SK-N-SH treated with all-trans-retinoic acid at 6 μM for 48 hours (cell line): Measurements from ENCODE around the gene SAMHD1.

Source experiments
- ATAC-seq: fragments of 200-7000 bp; cut with Tn5 transposase; 3 replicates; pipeline ENCODE4 v1.9.1; 2020; ENCODE audit warnings: mild to moderate bottlenecking, moderate library complexity
- BACH2 ChIP-seq: fragments of 250-450 bp; sonication (Bioruptor Pico); IDR thresholded peaks from 2 replicates; pipeline ENCODE4 v1.9.0; 2021; ENCODE audit warnings: mild to moderate bottlenecking, borderline replicate concordance
- ESRRG ChIP-seq: fragments of 250-450 bp; sonication (Bioruptor Pico); IDR thresholded peaks from 2 replicates; pipeline ENCODE4 v1.6.1; 2021; ENCODE audit warnings: mild to moderate bottlenecking
- GLIS3 ChIP-seq: fragments of 250-450 bp; sonication (Bioruptor Pico); IDR thresholded peaks from 2 replicates; pipeline ENCODE4 v1.5.0; 2020; ENCODE audit warnings: mild to moderate bottlenecking, moderate library complexity
- ISL1 ChIP-seq: fragments of 250-450 bp; sonication (Bioruptor Pico); IDR thresholded peaks from 2 replicates; pipeline ENCODE4 v2.1.2; 2022; ENCODE audit warnings: mild to moderate bottlenecking, moderate library complexity
- OSR1 ChIP-seq: fragments of 250-450 bp; sonication (Bioruptor Pico); IDR thresholded peaks from 2 replicates; pipeline ENCODE4 v1.8.0; 2022; ENCODE audit warnings: moderate library complexity, mild to moderate bottlenecking, inconsistent platforms
- PPARA ChIP-seq: fragments of 250-450 bp; sonication (Bioruptor Pico); IDR thresholded peaks from 2 replicates; pipeline ENCODE4 v1.5.0; 2020; ENCODE audit warnings: mild to moderate bottlenecking, borderline replicate concordance
- RARB ChIP-seq: fragments of 250-450 bp; sonication (Bioruptor Pico); IDR thresholded peaks from 2 replicates; pipeline ENCODE4 v1.8.0; 2021; ENCODE audit warnings: mild to moderate bottlenecking, moderate library complexity
- TCF4 ChIP-seq: fragments of 250-450 bp; sonication (Bioruptor Pico); IDR thresholded peaks from 2 replicates; pipeline ENCODE4 v1.8.0; 2021; ENCODE audit warnings: mild to moderate bottlenecking, moderate library complexity, borderline replicate concordance
- TOX ChIP-seq: fragments of 250-450 bp; sonication (Bioruptor Pico); IDR thresholded peaks from 2 replicates; pipeline ENCODE4 v1.8.0; 2021; ENCODE audit warnings: mild to moderate bottlenecking, moderate library complexity, borderline replicate concordance
- ZFP3 ChIP-seq: fragments of 250-450 bp; sonication (Bioruptor Pico); IDR thresholded peaks from 2 replicates; pipeline ENCODE4 v1.5.0; 2020; ENCODE audit warnings: mild to moderate bottlenecking, moderate library complexity
- ZFP30 ChIP-seq: fragments of 450-650 bp; formaldehyde crosslinking; IDR thresholded peaks from 2 replicates; pipeline ENCODE4 v1.5.0; 2022; ENCODE audit warnings: mild to moderate bottlenecking, moderate library complexity
- ZNF565 ChIP-seq: fragments of 450-650 bp; formaldehyde crosslinking; conservative IDR thresholded peaks from 2 replicates; pipeline ENCODE4 v1.5.0; 2020; ENCODE audit warnings: low read depth, mild to moderate bottlenecking, moderate library complexity
- ZNF70 ChIP-seq: fragments of 450-650 bp; formaldehyde crosslinking; IDR thresholded peaks from 2 replicates; pipeline ENCODE4 v1.5.0; 2020; ENCODE audit warnings: mild to moderate bottlenecking, moderate library complexity
- ZNF8 ChIP-seq: fragments of 450-650 bp; formaldehyde crosslinking; IDR thresholded peaks from 2 replicates; pipeline ENCODE4 v1.5.0; 2020; ENCODE audit warnings: mild to moderate bottlenecking, moderate library complexity
- TF ChIP-seq, protein P1 (sequence below): fragments of 250-450 bp; sonication (Bioruptor Pico); IDR thresholded peaks from 2 replicates; pipeline ENCODE4 v1.8.0; 2021; ENCODE audit warnings: low read depth, mild to moderate bottlenecking, moderate library complexity, borderline replicate concordance
- TF ChIP-seq, protein P2 (sequence below): fragments of 250-450 bp; sonication (Bioruptor Pico); IDR thresholded peaks from 2 replicates; pipeline ENCODE4 v1.5.1; 2021; ENCODE audit warnings: mild to moderate bottlenecking, moderate library complexity
- TF ChIP-seq, protein P3 (sequence below): fragments of 250-450 bp; sonication (Bioruptor Pico); IDR thresholded peaks from 2 replicates; pipeline ENCODE4 v1.5.1; 2020; ENCODE audit warnings: low read depth, mild to moderate bottlenecking, moderate library complexity
- TF ChIP-seq, protein P4 (sequence below): fragments of 250-450 bp; sonication (Bioruptor Pico); IDR thresholded peaks from 2 replicates; pipeline ENCODE4 v1.5.0; 2020; ENCODE audit warnings: mild to moderate bottlenecking, moderate library complexity

Gene SAMHD1

DNA sequence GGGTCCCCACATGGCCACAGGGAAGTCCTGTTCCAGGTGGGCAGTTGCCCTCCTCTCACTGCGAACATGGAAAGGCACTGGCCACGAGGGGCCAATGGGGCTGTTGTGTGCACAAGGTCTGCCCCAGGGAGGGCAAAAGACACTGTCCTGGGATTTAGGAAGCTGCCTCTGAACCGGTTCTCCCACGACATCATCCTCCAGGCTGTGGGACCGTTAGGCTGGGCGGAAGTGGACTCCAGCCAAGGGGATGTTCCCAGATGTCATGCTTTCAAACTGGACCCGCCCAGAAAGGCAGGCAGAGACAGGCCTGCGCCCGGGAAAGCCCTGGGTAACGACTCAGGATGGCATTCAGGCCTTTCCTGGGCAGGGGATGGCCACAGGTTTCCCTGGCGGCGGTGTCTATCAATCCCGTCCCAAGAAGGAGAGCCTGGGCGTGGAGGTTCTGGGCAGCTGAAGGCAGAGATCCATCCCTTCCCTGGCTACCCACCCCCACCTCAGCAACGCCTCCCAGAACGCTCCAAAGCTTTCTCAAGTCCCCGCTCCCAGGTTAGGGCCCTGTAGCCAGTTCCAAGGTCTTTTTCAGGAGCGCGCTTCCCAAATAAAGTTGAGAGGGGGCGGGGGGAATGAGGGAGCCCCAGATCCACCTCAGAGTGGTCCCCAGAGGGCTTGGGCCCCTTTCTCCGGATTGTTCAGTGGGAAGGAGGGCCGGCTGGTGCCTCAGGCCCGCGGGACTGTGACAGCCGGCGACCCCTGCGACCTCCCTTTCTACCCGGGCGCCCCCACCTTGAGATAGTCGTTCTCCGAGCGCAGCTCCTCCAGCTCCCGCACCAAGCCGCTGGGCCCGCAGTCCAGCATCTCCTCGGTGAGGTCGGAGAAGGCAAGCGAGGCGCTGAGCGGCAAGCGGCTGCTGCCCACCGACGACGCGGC lies 89.4 kb downstream of the SAMHD1 start:
- TF ChIP-seq ZFP30 (CRISPR knock-in tag) (no peak), TOX (CRISPR knock-in tag) (no peak), ZFP3 (CRISPR knock-in tag) (no peak), BACH2 (CRISPR knock-in tag) (no peak), ESRRG (CRISPR knock-in tag) (no peak), ZNF70 (CRISPR knock-in tag) (no peak)
- TF ChIP-seq, protein P1, sequence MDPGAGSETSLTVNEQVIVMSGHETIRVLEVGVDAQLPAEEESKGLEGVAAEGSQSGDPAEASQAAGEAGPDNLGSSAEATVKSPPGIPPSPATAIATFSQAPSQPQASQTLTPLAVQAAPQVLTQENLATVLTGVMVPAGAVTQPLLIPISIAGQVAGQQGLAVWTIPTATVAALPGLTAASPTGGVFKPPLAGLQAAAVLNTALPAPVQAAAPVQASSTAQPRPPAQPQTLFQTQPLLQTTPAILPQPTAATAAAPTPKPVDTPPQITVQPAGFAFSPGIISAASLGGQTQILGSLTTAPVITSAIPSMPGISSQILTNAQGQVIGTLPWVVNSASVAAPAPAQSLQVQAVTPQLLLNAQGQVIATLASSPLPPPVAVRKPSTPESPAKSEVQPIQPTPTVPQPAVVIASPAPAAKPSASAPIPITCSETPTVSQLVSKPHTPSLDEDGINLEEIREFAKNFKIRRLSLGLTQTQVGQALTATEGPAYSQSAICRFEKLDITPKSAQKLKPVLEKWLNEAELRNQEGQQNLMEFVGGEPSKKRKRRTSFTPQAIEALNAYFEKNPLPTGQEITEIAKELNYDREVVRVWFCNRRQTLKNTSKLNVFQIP (CRISPR knock-in tag) = no peak
- TF ChIP-seq, all 23 proteins: peak for 0
- peak; percentile 81 for ATAC-seq

DNA sequence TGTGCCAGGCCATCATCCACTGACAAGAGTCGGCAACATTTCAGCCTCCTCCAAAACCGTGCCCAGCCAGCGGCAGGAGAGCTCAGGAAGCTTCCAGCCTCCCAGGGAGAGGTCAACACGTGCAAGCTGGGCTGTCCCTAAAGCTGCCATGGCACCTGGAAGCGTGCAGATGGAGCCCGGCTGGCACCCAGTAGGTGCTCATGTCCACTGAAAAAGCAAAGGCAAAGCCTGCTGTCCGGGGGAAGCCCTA lies 90.0 kb downstream of the SAMHD1 start:
- peak; percentile 3; the same call in 2 of the 3 replicates for ATAC-seq
- no peak for TF ChIP-seq GLIS3 (CRISPR knock-in tag)
- no peak for TF ChIP-seq TCF4 (CRISPR knock-in tag)
- TF ChIP-seq ZFP3 (CRISPR knock-in tag) = no peak
- TF ChIP-seq ESRRG (CRISPR knock-in tag) = no peak
- TF ChIP-seq, protein P2, sequence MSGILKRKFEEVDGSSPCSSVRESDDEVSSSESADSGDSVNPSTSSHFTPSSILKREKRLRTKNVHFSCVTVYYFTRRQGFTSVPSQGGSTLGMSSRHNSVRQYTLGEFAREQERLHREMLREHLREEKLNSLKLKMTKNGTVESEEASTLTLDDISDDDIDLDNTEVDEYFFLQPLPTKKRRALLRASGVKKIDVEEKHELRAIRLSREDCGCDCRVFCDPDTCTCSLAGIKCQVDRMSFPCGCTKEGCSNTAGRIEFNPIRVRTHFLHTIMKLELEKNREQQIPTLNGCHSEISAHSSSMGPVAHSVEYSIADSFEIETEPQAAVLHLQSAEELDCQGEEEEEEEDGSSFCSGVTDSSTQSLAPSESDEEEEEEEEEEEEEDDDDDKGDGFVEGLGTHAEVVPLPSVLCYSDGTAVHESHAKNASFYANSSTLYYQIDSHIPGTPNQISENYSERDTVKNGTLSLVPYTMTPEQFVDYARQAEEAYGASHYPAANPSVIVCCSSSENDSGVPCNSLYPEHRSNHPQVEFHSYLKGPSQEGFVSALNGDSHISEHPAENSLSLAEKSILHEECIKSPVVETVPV = no peak
- no peak for TF ChIP-seq PPARA
- no peak for TF ChIP-seq ZNF70 (CRISPR knock-in tag)
- TF ChIP-seq, all 23 proteins: peak for 0

DNA sequence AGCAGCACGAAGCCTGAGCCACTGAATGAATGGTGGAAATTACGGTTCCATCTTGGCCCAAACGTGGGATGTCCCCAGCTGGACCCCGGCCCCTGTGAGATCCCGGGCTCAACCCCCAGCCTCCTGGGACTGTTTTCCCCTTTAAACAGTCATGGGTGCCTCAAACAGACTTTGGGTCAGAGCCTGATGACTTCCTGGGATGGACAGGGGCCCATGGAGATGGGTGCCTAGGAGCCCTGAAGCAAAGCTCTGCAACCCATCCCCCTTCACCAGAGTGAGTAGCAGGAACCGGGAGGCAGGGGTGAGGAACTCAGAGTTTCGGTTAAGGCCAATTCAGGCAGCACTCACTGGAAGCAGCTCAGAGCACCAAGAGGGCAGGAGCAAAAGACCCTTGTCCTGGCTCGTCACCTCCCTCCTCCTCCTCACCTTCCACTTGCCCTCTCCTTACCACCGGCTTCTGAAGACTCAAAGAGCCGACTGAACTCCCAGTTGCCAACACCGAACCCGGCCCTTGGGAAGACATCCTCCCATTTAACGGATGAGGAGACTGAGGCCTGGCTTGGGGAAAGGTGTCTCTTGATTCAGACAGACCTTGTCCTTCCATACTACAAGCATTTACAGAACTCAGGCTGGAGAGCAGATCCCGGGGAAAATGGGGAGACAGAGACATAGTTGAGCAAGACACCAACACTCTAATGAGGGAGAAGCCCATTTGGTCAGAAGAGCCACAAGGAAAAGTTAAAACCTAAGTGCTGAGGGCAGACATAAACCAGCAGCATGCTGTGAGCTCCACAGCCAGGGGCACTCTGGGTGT lies 90.5 kb downstream of the SAMHD1 start:
- no peak for ATAC-seq
- TF ChIP-seq ZNF8 (CRISPR knock-in tag) = no peak
- no peak for TF ChIP-seq ZNF565 (CRISPR knock-in tag)
- TF ChIP-seq, protein P2 = no peak
- no peak for TF ChIP-seq TCF4 (CRISPR knock-in tag)
- TF ChIP-seq, protein P3, sequence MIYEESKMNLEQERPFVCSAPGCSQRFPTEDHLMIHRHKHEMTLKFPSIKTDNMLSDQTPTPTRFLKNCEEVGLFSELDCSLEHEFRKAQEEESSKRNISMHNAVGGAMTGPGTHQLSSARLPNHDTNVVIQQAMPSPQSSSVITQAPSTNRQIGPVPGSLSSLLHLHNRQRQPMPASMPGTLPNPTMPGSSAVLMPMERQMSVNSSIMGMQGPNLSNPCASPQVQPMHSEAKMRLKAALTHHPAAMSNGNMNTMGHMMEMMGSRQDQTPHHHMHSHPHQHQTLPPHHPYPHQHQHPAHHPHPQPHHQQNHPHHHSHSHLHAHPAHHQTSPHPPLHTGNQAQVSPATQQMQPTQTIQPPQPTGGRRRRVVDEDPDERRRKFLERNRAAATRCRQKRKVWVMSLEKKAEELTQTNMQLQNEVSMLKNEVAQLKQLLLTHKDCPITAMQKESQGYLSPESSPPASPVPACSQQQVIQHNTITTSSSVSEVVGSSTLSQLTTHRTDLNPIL (CRISPR knock-in tag) = no peak
- TF ChIP-seq ISL1 (CRISPR knock-in tag) = no peak
- no peak for TF ChIP-seq ZFP3 (CRISPR knock-in tag)
- TF ChIP-seq GLIS3 (CRISPR knock-in tag) = no peak
- TF ChIP-seq, protein P4, sequence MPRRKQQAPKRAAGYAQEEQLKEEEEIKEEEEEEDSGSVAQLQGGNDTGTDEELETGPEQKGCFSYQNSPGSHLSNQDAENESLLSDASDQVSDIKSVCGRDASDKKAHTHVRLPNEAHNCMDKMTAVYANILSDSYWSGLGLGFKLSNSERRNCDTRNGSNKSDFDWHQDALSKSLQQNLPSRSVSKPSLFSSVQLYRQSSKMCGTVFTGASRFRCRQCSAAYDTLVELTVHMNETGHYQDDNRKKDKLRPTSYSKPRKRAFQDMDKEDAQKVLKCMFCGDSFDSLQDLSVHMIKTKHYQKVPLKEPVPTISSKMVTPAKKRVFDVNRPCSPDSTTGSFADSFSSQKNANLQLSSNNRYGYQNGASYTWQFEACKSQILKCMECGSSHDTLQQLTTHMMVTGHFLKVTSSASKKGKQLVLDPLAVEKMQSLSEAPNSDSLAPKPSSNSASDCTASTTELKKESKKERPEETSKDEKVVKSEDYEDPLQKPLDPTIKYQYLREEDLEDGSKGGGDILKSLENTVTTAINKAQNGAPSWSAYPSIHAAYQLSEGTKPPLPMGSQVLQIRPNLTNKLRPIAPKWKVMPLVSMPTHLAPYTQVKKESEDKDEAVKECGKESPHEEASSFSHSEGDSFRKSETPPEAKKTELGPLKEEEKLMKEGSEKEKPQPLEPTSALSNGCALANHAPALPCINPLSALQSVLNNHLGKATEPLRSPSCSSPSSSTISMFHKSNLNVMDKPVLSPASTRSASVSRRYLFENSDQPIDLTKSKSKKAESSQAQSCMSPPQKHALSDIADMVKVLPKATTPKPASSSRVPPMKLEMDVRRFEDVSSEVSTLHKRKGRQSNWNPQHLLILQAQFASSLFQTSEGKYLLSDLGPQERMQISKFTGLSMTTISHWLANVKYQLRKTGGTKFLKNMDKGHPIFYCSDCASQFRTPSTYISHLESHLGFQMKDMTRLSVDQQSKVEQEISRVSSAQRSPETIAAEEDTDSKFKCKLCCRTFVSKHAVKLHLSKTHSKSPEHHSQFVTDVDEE (CRISPR knock-in tag) = no peak
- no peak for TF ChIP-seq ZFP30 (CRISPR knock-in tag)
- no peak for TF ChIP-seq RARB
- TF ChIP-seq OSR1 (CRISPR knock-in tag) = no peak
- TF ChIP-seq, all 23 proteins: peak for 0
